Suppressor macrophage (primary cell): ENCODE data around the gene TARS3.
"Not testable (repeated sequence)": the region's sequence is repeated elsewhere in the genome, so short reads cannot be mapped to it uniquely, and the experiment has no call there.

ENCODE experiments used
- DNase-seq, 4 experiments: peaks; one replicate each; pipeline ENCODE4 v3.0.0-alpha.2; 2020 to 2022

The TARS3 gene

DNA sequence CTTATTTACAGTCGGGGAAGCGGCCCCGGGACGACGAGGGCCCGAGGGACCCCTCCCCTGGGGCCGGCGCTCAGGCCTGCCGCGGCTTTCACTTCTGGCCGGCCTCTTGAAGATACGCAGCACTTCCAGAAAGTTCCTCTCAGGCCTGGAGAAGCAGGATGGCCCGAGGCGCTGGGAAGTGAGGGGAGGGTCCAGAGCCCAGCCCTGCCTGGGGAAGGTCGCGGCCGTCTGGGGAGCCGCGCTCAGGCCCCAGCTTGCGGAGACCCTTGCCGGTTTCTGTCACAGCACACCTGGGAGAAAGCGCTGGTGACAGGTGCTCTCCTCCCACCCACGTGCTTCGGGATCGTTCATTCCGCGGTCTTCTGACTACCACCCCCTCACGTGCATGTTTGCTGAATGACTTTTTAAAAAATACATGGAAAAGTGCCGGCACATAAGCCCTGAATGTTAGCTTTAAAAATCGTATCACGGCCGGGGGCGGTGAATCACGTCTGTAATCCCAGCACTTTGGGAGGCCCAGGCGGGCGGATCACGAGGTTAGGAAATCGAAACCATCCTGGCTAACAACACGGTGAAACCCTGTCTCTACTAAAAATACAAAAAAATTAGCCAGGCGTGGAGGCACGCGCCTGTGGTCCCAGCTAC, 71.4 kb downstream of the TARS3 start:
- no peak for DNase-seq

DNA sequence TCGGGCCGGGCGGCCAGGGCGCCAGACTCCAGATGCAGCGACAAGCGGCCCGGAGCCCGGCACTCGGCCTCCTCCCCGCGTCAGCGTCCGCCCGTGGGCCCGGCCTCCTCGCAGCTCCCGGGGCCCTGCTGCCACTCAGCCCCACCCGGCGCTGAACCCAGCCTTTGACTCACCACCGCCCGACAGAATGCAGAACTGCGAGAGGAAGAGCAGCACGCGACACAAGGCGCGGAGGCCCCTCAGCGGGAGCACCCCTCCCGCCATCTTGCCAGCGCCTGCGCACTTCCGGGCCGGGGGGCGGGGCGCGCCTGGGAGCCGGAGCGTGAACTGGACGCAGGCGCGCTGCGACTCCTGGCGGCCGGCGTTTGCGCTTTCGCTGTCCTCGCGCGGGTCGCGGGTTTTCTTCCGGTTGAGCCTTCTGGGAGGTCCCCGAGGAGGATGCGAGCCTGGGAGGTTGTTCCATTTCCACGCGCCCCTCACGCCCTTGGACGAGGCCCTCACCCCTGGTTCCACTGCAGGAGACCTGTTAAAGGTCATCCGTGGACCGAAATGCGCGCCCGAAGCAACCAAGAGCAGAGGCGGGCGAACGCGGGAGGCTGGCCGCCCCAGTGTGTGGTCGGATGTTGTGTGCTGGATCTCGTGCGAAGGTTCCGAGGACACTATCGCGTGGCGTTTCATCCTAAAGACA, 72.0 kb downstream of the TARS3 start, which contains the start of gene TM2D3:
Gene TM2D3 (minus strand): TSS at position 284 of the 688 bp plus-strand sequence. CDS start 20 bp downstream, at position 264.
- DNase-seq, result peak; percentile 97 to 99 (median 98)

DNA sequence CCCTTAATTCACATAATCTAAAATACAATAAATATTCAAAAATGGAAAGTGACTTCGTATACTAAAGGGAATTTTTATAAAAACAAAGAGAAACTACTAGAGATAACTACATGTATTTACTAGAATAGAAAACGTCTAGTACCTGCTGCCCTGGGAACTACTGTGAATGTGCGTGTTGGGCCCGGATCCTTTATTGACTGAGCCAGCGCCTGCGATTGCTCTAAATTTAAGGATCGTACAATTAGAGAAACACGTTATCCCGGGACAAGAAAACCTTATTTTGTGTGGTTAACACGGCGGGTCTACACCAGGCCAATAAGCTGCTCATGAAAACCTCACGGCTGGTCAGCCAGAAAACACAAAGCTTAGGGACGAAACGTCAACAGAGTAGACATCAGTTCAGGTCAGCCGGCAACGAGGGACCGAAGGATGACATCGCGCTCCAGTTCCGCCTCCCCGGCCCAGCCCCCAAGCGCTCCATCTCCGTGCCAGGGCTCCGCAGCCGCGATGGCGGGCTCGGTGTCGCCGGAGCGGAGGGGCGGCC, 72.6 kb downstream of the TARS3 start:
- DNase-seq, result no peak

DNA sequence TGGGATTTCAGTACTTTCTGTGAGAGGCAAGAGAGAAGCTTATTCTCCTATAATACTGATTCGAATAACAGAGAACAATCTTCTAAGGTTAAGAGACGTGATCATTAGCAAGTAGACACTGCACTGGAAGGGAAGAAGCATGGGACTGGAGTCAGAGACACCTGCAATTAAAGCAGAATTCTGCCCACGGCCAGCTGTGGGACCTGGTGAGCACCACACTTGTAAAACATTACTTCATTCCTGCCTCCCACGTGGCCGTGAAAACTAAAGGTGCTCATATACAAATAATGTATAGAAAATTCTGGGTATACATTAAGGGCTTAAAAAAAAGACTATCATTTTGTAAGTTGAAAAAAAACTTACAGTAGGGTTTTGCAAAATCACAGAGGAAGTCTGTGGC, 74.1 kb downstream of the TARS3 start:
- no peak for DNase-seq

DNA sequence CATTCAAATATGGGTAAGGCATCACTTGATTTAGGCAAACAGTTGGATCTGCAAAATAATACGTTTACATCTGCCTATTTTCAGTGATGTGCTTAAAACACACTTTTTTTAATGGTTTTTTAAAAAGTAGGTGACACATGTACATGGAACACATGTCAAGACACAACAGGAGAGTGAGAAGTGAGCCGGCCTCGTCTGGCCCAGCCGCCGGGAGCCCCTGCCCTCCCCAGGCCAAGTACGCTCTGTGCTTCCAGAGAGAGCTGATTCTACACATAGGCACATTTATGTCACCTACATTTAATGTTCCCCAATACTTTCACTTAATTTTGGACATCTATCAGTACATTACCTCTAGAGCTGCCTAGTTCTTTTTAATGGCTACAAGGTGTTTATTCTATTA, 75.9 kb downstream of the TARS3 start:
- DNase-seq, result no peak

DNA sequence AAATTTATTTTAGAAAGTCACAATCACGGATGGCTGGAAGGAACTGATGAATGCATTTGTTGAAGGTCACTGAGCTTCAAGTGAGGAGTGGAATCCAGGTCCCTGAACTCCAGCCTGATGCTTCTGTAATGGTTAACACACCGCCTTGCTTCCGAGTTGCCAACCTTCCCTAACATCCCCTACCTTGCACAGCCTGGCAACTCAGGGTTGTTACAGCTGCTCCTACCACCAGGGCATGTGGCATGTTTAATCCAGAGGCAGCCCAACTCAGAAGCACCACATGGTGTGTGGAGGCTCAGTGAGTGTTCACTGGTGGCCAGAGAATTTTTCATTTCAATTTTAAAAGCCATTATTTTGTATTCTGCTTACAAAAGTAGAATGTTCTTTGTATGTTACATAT, 77.0 kb downstream of the TARS3 start:
- DNase-seq, result no peak

DNA sequence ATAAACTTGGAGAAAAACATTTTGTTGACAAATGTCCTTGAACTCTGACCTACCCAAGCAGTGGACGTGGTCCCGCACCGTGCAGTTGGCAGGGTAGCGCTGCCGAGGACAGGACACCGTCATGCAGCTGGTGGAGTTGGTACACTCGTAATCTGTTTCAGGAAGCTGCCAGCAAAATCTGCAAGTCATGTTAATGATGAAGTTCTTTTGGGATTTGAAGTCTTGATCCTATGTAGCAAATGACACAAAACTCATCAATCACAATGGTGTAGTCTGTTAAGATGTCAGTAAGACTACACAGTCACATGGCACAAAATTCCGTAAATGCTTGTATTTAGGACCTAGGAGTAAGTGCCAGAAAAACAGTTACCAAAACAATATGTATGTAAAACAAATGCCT, 77.6 kb downstream of the TARS3 start:
- DNase-seq, result peak in 2 of 4 experiments; percentile 16 to 22

DNA sequence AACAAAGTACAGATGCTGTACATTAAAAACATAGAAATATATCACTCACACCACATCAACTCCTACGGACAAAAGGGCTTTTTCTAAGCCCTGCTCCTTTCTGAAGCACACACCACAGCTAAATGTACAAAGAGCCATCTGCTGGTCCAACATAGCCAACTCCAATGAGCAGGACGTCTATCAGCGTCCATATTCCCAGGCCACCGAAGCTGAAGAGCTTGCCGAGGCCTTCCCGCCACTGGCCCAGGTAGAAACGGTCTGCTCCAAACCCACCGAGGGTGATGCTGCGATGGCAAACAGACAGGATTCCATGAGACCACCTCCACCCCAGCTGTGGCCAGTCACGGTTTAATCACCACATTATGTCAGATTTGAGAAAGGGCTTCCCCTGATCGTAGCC, 81.9 kb downstream of the TARS3 start:
- DNase-seq, result no peak

DNA sequence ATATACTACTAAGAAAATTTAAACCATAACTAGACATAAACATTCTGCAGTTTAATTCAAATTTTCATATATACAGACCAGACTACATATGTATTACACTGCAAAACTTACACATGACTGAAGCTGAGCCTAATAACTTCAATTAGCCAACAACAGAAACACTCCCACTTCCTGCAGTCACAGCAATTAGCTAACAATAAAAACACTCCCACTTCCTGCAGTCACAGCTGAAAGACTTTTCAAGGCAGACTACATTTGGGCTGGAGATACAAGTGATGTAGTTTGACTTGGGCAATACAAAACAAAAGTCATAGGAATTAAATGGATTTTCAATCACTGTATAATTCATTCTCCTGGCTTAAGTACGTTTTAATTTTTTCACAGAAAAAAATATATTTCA, 82.4 kb downstream of the TARS3 start:
- peak; percentile 67 to 89 (median 78) for DNase-seq

DNA sequence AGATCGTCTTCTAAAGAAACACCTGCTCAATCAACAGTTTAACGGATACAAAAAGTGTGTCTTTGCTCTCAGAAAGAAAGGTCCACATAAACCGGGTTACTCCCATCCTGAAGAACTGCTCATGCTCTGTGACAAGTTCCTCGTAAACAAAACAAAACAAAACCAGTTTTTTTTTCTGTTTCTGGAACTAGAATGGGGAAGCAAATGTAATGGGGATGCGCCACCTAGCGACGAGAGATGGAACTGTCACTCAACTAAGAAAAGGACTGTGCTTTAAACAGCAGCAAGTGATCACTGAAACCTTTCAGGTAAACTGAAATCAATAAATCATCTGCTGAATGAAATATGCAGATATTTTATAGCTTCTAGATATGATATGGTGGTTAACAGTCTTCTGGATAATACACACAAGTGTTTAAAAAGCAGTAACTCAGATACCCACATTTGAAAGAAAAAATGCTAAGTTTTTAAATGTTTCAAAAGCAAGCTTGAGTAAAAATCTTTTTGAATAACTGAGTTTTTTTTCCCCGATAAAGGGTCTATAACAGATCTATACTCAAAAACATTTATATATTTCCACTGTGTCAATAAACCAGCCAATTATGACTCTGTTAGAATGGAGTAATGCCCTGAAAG, 83.0 kb downstream of the TARS3 start:
- peak; percentile 88 to 91 (median 88) for DNase-seq

DNA sequence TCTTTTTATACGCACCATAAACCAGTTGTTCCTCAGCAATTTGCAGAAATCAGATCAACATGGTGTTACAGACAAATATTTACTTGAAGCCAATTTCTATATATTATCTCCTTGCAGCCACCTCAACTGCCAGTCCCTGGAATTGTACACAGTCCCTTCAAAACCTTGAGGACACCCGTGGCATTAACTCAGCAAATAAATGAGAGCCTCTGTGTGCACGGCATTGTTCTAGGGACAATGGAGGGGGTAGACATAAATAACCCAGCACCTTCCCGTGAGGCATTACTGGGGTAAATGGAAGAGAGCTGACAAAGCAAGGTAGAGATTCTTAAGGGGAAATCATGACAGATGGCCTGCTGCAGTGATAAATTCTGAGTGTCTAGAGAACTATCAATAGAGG, 84.6 kb downstream of the TARS3 start:
- DNase-seq, result no peak

DNA sequence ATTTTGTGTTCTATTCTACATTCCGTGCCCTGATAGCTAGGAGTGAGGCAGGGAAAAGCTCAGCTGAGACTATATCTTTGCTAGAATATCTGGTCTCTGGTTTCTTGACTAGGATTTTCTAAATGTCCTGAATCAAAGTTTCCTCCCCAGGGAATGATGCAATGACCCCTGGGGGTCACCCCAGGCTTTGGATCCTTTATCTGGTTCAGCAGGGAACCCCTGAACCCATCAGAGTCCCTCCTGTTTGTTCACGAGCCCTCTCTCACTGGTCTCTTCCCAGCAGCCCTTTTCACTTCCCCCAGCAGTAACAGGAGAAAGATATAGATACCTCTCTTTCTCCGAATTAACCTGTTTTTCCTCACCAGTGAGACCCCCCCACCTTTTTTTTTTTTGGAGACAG, 86.4 kb downstream of the TARS3 start:
- DNase-seq, result no peak

DNA sequence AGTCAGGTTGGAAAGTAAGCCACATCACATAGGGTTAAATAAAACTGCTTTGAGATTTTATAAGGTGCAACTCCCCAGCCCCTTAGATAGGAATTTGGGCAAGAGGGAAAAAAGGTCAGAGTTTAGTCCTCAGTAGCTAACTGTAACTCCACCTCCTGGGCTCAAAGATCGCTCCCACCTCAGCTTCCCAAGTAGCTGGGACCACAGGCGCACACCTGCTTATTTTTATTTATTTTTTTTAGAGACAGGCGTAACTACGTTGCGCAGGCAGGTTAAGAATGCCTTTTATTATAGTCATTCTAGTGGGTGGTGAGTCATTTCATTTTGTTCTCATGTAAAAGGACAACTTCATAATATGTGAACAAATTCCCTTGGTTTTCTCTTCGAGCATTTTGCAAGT, 86.8 kb downstream of the TARS3 start:
- DNase-seq, result no peak

DNA sequence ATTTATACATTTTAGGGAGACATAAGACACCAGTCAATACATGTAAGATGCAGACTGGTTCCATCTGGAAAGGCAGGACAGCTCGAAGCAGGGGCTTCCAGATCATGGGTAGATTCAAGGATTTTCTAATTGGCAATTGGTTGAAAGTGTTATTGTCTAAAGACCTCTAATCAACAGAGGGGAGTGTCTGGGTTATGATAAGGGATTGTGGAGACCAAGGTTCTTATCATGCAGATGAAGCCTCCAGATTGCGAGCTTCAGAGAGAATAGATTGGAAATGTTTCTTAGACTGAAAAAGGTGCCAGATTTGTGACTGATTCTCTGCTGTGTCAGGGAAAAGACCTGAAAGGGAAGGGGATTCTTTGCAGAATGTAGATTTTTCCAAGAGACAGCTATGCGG, 87.2 kb downstream of the TARS3 start:
- no peak for DNase-seq

DNA sequence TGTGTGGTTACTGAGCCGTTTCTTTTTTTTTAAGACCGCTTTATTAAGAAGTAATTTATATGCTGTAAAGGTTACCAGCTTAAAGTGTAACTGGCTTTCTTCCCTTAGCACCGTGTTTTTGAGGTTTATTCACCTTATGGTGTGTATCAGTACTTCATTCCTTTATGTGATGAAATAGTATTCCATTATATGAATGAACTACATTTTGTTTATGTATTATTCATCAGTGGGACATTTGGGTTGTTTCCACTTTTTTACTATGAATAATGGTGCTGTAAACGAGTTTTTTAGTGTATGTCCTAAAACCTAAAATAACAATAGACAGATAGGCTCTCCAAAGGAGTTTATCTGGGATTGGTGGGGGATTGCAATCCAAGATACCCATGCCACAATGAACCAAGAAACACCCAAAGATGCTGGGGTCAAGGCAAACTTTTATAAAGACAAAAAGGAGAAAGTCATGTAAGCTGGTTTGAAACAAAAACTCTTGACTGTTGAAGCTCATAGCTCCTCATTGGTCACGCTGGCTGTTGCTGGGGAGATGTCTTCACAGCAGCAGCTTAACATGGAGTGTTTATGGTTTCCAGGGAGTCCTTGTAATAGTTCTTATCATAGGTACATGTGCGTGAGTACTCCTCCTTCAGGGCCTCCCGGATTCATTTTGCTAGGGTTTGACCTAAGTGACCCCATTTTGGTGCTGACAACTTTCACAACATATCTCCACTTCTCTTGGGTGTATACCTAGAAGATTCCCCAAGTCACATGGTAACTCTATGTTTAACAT, 88.1 kb downstream of the TARS3 start:
- DNase-seq, result no peak

DNA sequence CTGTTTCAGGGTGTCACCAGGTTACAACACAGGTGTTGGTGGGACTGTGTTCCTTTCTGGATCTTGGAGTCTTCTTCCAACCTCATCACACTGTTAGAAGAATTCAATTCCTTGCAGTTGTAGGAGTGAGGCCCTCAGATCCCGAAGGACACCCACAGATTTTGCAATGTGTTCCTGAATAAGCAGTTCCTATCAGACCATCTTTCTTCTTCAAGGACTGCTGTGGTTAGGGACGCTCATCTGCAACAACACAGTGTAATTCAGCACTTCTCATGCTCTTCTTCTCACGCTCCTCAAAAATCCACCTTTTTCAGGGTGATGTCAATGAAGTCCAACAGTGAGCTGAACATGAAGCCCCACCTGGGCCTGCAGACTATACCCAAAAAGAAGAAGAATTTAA, 90.9 kb downstream of the TARS3 start:
- no peak for DNase-seq

DNA sequence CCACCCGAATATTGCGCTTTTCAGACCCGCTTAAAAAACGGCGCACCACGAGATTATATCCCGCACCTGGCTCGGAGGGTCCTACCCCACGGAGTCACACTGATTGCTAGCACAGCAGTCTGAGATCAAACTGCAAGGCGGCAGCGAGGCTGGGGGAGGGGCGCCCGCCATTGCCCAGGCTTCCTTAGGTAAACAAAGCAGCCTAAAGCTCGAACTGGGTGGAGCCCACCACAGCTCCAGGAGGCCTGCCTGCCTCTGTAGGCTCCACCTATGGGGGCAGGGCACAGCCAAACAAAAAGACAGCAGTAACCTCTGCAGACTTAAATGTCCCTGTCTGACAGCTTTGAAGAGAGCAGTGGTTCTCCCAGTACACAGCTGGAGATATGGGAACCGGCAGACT, 97.5 kb downstream of the TARS3 start:
- DNase-seq, result not testable (repeated sequence)

DNA sequence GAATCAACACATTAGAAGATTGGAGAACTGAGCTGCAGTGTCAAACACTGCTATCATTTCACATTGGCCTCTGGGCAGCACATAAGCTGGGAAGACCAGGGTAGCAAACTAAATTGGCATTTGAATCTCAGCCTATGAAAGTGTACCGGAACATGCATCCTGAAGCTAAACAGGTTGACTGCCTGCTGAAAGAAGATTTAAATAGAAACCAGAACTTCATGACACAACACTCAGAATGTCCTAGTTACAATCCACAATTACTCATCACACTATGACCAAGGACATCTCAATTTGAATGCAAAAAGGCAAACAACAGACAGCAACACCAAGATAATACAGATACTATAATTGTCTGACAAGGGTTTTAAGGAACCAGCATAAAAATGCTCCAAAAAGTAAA, 98.3 kb downstream of the TARS3 start:
- no peak for DNase-seq

DNA sequence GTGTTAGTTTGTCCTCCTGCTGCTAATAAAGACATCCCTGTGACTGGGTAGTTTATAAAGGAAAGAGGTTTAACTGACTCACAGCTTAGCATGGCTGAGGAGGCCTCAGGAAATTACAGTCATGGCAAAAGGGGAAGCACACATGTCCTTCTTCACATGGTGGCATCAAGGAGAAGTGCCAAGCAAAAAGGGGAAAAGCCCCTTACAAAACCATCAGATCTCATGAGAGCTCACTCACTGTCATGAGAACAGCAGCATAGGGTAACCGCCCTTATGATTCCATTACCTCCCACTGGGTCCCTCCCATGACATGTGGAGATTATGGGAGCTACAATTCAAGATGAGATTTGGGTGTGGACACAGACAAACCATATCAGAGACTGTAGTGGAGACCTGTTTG, 99.1 kb downstream of the TARS3 start:
- DNase-seq, result peak; percentile 47 to 85 (median 64)

DNA sequence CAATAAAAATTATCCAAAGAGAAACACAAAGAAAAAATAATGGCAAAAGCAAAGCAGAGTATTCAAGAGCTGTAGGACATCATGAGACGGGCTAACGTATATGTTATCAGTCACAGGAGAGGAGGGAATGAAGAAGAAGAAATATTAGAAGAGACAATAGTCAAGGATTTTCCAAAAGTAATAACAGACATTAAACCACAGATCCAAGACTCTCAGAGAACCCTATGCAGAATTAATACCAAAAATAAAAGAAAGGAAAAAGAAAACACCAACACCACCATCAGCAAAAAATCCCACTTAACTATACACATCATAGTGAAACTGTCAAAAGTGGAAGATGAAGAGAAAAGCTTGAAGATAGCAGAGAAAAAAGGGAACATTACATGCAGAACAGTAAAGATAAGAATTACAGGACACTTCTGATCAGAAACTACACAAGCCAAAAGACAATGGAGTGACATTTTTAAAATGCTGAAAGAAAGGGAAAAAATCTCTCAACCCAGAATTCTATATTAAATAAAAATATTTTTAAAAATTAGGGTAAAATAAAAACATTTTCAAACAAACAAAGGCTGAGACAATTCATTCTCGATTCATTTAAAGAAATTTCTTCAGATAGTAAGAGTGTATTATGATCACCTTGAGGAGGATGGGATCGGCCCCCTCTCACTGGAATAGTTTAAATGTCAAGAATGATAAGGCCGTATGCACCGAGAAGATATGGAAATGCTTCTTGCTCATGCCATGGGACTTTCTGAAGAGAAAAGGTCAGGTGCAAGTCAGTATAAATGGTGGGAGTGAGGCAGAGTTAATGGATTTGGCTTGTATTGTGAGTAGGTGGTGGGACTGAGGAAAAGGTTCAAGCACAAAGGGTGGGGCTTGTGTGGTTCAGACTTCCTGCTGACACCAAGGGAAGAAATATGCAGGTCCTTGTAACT, 100.6 kb downstream of the TARS3 start:
- no peak for DNase-seq

DNA sequence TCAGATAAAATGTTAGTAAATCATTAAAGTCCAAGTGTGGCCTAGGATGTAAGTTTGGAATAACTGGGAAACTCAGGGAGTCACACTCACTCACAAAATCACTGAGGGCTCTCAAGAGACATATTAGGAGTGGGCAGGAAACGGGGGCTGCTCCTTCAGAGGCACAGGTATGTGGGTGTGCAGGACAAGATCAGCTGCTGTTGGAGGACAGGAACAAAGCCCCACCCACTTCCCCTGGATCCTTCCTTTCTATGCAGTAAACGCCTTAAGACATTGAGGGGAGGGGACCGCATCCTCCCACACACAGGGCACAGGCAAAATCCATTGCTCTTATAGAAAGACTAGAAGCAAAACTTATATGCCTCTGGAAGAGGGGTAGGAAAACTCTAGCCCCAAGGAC, 102.3 kb downstream of the TARS3 start:
- DNase-seq, result no peak

DNA sequence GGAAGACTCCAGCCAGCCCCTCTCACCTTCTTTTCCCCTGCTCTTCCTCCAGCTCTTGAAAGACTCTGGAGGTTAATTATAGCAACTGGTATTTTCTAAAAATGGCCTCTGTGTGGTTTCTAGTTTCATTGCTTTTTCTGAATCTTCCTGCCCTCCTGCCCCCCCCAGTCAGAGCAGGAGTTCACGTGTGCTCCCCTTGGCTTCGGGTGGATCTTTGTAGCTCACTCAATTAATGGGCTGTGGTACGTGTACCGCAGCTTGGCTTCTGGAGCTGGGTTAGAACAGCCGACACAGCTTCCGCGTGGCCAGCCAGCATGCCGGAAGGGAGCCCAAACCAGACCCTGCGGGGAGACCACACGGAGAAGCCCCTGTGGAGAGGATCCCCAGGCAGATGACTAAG, 103.6 kb downstream of the TARS3 start:
- no peak for DNase-seq
